Endothelial cell (in vitro differentiated cells): ENCODE results near the gene HS3ST4. TPM values are rescaled to one million over a fixed set of nuclear protein-coding genes. Genes with fewer than 3 reads are reported as not detected.

Source experiments
- DNase-seq: peaks from one replicate; pipeline ENCODE4 v3.0.0; 2021; ENCODE audit warnings: low spot score
- H3K27ac Mint-ChIP-seq: one replicate; pipeline ENCODE4 v1.8.0; 2021; ENCODE audit warnings: mixed read lengths, inconsistent platforms; ENCODE audit not compliant: unreplicated experiment
- H3K27me3 Mint-ChIP-seq: one replicate; pipeline ENCODE4 v1.8.0; 2021; ENCODE audit warnings: mild to moderate bottlenecking, moderate library complexity, mixed read lengths, inconsistent platforms; ENCODE audit not compliant: unreplicated experiment
- H3K36me3 Mint-ChIP-seq: one replicate; pipeline ENCODE4 v1.8.0; 2021; ENCODE audit warnings: mild to moderate bottlenecking, low read depth, mixed read lengths, inconsistent platforms; ENCODE audit not compliant: unreplicated experiment
- H3K4me1 Mint-ChIP-seq: one replicate; pipeline ENCODE4 v1.8.0; 2021; ENCODE audit warnings: mild to moderate bottlenecking, mixed read lengths, inconsistent platforms; ENCODE audit not compliant: unreplicated experiment
- H3K4me3 Mint-ChIP-seq: one replicate; pipeline ENCODE4 v1.8.0; 2021; ENCODE audit warnings: mild to moderate bottlenecking, mixed read lengths, inconsistent platforms; ENCODE audit not compliant: unreplicated experiment
- H3K9me3 Mint-ChIP-seq: one replicate; pipeline ENCODE4 v1.8.0; 2021; ENCODE audit warnings: mixed read lengths, inconsistent platforms; ENCODE audit not compliant: unreplicated experiment
- CTCF ChIP-seq: fragments of 200-600 bp; sonication (generic); IDR thresholded peaks from one replicate; pipeline ENCODE4 v1.5.0; 2021; ENCODE audit warnings: antibody characterized with exemption; ENCODE audit not compliant: unreplicated experiment
- total RNA-seq: library from RNA; stranded (reverse); fragmentation: NEBNext Ultra II Directional; extraction: Animal tissue kit (Norgen Biotek cat#: 25700); gene quantifications from one replicate; pipeline ENCODE4 v1.2.1, GENCODE V29; 2021; ENCODE audit not compliant: unreplicated experiment

The HS3ST4 gene
- total RNA-seq, 1 donor from 2014 or later, result 4.8 TPM

DNA sequence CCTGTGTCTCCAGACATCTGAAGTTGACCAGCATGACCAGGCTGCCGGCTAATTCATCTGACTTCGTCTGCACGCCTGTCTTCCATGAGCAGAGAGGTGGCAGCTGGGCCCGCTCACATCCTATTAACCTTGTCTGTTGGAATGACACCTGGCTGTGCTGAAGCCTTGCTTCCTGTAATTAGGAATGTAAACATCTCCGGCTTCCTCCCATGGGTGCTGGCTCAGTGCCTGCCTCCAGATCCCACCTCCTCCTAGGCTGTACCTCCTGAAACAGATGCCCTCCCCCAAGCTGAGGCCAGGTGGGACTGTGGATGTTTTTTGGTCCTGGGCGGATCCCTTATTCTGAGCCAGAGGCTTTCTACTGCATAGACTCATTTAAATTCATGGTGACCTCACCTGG is 296.3 kb downstream of the HS3ST4 start:
- DNase-seq, result no peak
- Mint-ChIP-seq H3K4me1 (peaks cover 5% of the 10 kb centered on the region), H3K27me3 (peaks cover 3% of the 10 kb centered on the region), H3K9me3 (peaks cover 14% of the 10 kb centered on the region), H3K36me3 (peaks cover 4% of the 10 kb centered on the region), H3K27ac (no peak overlapping the region), H3K4me3 (no peak overlapping the region)
- no peak for TF ChIP-seq CTCF

- Mint-ChIP-seq H3K27ac (no peak overlapping the region), H3K4me3 (no peak overlapping the region), H3K4me1 (peaks cover 5% of the 10 kb centered on the region), H3K27me3 (peaks cover 3% of the 10 kb centered on the region), H3K36me3 (peaks cover 4% of the 10 kb centered on the region), H3K9me3 (peaks cover 10% of the 10 kb centered on the region)
- no peak for DNase-seq
- no peak for TF ChIP-seq CTCF
Measured at GRCh38 chr16:25988882-25989281, 297.1 kb downstream of the HS3ST4 start.

GRCh38 chr16:25996052-25996451 is 304.3 kb downstream of the HS3ST4 start:
- H3K4me1 Mint-ChIP-seq, result no peaks in the 10 kb centered on the region
- peaks cover 4% of the 10 kb centered on the region for H3K9me3 Mint-ChIP-seq
- no peaks in the 10 kb centered on the region for H3K36me3 Mint-ChIP-seq
- no peak for DNase-seq
- no peak overlapping the region for H3K4me3 Mint-ChIP-seq
- no peak overlapping the region for H3K27ac Mint-ChIP-seq
- peak; percentile 28 for TF ChIP-seq CTCF
- H3K27me3 Mint-ChIP-seq, result no peaks in the 10 kb centered on the region

- no peaks in the 10 kb centered on the region for H3K36me3 Mint-ChIP-seq
- no peak for DNase-seq
- H3K27me3 Mint-ChIP-seq, result peaks cover 1% of the 10 kb centered on the region
- peaks cover 16% of the 10 kb centered on the region for H3K9me3 Mint-ChIP-seq
- no peak for TF ChIP-seq CTCF
- H3K27ac Mint-ChIP-seq, result no peak overlapping the region
- H3K4me1 Mint-ChIP-seq, result no peaks in the 10 kb centered on the region
- H3K4me3 Mint-ChIP-seq, result no peak overlapping the region
Measured at GRCh38 chr16:26005336-26005735, 313.6 kb downstream of the HS3ST4 start.

- no peak overlapping the region for H3K27ac Mint-ChIP-seq
- H3K36me3 Mint-ChIP-seq, result peaks cover 4% of the 10 kb centered on the region
- H3K9me3 Mint-ChIP-seq, result peaks cover 21% of the 10 kb centered on the region
- H3K4me3 Mint-ChIP-seq, result no peak overlapping the region
- no peaks in the 10 kb centered on the region for H3K27me3 Mint-ChIP-seq
- peaks cover 4% of the 10 kb centered on the region for H3K4me1 Mint-ChIP-seq
- no peak for DNase-seq
- TF ChIP-seq CTCF, result no peak
Measured at GRCh38 chr16:26012376-26012775, 320.6 kb downstream of the HS3ST4 start.
